HG03469 (cell line): ENCODE data around the gene ELMO1.

Source experiments
- ATAC-seq: cut with Tn5 transposase; IDR thresholded peaks from one replicate; pipeline ENCODE4 v1.9.1; 2021; ENCODE audit warnings: mild to moderate bottlenecking, moderate library complexity, moderate number of reproducible peaks; ENCODE audit not compliant: unreplicated experiment

ELMO1 gene

DNA sequence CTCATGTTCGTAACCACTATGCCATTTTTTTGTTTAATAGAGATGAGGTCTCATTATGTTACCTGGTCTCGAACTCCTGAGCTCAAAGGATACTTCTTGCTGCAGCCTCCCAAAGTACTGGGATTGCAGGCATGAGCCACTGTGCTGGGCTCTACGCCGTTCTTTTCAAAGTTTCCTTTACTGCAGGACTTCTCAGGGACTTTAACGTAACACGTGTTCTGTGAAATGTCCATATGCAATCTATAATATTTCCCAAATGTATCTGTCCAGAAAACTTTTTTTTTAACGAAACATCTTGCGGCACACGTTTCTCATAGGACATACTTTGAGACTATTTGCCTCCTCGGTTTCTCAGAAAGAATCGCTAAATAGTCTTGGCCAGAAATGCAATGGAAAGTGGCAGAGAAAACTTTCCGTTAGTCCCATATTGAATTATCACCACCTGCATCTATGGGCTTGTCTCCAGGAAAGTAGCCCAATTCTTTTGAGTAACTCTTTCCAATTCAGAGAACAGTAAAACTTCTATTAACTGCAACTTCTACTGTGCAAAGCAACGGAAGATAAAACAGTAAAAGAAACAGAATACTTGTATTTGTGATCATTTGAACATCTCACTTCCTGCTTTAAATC, 96.3 kb downstream of the ELMO1 start:
- ATAC-seq: no peak

DNA sequence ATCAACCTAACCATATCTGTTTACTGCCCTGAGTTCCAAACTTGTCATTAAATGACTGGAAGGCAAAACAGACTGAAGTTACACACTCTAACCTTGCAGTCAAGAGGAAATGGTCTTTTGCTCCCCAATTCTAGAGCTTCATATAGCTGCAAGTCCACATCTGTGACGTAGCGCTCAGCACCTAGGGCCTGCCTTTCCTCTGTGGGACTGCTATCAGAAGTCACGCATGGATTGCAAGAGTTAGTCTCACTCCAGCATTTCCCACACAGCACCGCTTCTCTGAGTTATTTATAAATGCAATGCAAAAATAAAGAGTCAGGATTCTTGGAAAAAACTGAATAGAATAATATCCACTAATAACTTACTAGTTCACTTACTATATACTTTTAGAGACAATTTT, 96.9 kb downstream of the ELMO1 start:
- no peak for ATAC-seq

DNA sequence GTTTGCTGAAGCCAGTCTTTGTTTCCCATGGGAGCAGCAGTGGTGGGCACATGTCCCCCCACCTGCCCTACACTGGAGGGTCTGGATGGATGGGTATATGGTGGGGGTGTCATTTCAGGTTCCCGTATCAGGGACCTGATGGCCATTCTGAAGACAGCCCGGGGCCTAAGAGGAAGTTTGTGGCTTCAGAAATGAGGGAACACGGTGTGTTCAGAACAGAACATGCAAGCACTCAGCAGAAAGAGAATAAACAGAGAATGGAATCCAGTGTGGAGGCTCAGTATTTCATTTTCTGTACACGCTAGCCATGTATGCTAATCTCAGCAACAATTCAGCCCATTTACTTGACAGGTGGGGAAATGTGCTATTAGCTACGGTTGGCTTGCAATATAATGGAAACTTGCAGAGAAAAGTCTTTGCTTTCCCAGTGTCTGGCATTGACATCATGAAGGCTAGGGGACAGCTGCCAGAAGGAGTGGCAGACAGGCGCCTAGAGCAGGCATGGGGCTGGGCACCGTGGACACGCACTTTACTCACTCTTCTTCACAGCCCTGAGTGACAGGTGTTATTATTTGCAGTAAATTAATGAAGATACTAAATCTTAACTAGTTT, 98.6 kb downstream of the ELMO1 start:
- ATAC-seq: peak; percentile 42

DNA sequence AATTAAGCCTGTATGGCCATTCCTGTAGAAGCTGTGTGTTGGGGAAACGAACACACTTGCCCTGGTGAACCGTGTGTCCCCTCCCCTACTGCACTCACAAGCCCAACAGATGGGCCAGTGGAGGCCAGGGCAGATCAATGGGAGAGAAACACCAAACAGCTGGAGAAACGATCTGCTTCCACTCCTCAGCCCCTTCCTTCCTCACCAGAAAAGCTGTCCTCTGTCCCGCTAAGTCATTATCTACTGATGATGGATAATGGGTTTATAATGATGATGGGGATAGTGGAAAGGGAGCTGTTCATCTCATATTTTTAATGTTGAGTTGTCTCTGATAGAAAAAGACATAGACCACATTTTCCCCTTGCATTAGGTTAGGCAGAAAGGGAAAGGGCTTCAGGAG, 99.7 kb downstream of the ELMO1 start:
- no peak for ATAC-seq

DNA sequence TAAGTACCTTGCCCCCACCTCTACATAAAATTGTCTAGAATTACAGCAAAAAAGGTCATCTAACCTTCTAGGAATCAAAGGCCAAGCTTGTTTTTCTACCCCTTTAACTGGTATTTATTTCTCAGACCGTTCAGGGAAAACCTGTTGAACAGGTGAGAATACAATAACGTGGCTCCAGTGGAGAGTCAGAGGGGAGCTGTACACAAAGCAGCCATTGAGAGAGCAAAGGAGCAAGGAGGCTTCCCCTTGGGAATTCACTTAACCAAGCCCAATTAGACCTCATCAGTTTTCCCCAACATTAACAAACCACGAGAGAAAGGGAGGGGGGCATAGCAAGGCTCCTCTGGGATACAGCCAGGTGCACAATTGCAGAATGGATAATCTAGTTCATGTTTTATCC, 101.9 kb downstream of the ELMO1 start:
- no peak for ATAC-seq

DNA sequence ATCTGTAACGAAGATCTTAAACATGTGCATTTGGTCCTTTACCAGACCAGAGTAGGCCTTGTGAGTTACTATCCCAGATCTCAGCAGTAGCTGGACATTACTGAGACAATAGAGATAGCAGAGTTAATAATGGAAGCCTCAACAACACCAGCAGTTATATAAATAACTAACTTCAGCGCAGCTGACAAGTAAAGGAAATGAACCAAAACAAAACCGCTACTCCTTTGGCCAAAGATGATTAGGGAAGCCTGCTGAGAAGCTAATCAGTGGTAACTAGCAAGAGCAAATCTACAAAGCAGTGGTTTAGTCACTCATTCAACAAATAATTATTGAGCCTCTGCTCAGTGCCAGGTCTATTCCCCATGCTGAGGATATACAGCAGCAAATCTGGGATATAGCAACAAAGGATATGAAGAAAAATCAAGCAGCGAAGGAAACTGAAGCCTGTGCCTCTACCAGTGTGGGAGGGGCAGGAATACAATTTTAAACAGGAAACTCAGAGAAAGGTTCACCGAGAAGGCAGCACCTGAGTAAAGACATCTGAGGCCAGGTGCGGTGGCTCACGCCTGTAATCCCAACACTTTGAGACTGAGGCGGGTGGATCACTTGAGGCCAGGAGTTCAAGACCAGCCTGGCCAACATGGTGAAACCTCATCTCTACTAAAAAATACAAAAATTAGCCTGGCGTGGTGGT, 103.6 kb downstream of the ELMO1 start:
- no peak for ATAC-seq

DNA sequence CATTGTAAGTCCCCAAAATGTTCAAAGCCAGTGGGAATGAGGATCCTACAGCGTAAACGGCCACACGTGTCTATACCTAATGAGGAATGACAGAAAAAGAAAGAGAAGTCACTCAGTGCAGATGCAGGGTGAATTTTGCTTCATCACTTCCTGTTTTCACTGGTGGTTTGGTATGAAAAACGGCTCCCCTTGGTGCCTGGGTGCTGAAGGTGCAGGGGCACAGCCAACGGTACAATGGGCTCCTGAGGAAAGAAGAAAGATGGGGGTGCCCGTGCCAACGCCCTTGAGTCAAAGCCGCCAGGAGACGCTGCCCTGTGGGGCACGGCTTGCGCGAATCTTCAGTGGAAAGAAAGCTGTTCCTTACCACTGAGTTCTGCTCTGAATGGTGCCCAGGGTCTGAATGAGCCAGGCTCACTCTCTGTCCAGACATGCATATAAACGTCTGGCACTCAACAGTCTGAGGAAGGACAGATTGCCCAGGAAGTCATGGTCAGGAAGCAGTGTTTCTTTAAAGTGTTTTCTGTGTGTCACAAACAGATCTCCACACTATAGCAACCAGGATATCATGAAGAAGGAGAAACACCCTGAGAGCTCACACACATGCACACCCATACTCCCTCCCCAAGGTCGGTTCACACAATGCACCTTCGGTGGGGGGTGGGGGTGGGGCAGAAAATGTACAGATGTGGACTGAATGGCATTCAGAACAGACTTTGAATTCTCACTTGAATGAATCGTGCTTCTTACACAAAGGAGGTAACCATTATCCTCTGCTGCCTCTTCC, 105.8 kb downstream of the ELMO1 start:
- peak; percentile 30 for ATAC-seq

DNA sequence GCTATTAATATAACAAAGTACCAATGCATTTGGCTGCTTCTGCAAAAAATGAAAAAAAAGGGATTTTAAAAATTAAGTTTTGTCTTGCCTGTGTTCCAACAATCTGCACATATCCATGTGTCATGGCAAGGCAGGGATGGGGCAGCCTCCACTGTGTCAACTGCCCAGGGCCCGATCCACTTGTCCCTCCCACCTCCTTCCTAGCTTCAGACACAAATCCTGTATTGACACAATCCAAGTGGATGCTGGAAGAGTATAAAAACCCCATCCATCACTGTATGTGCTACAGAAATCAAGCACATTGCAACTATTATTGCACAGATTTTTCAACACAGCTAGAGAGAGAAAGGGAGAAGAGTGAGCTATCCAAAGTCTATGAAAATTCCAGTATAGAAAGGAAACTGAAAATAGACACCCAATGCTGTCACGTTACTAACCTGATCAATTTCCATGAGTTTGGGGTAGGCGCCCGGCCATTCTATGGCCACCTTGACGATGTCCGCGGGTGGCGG, 106.4 kb downstream of the ELMO1 start:
- no peak for ATAC-seq

DNA sequence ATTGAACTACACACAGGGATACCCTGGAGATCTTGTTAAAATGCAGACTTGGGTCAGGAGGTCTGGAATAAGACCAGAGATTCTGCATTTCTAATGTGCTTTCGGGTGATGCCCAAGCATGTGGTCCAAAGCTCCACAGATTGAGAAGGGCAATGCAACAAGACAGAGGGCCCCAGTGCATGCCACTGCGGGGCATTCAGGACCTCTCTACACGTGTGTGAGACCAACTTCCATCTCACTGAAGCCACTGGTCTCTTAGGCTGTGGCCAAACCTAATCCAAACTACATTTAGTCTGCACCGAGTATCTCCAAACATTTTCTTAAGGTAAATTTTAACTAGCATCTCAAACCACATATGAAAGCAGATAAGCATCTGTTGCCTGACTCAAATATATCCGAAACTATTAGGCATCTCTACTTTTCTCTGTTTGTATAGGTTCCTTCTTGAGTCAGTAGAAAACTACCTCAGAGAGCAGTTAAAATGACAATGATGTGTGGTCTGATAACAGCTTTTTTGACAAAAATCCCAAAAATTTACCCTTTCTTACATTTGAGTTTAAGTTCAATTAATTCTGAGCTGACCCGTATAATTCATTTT, 107.5 kb downstream of the ELMO1 start:
- peak; percentile 34 for ATAC-seq

DNA sequence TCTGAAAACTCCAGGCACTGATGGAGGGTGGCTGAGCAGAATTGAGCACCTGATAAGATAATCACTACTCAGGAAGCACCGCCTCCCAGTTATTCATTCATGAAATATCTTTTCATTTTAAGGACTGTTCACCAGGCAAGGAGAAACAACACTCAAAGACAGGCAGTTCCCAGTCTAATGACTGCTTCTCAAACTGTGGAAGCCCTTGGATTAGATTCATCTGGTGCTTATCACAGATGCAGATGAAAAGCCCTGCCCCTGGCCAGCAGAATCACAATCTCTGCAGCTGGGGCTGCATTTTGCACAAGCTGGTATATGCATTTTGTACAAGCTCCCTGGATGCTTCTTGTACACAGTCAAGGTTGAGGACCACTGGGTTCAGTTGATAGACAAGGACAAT, 109.7 kb downstream of the ELMO1 start:
- no peak for ATAC-seq

DNA sequence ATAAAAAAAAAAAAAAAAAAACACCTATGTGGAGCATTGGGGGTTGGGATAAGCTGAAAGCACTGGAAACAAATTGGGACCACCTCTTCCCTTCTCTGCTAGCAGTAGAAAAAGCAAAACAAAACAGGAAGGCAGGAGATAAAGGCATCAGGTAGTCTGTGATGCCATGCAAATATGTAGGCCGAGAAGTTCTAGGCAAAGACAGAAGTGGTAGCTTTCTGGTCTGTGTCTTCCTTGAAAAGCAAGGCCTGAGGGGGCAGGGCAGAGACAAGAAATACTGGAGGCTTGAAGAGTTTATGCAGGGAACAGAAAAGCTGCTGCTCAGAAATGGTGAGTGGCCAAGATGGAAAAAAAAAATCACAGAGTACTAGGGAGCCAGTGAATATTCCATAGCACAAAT, 111.1 kb downstream of the ELMO1 start:
- ATAC-seq: no peak

DNA sequence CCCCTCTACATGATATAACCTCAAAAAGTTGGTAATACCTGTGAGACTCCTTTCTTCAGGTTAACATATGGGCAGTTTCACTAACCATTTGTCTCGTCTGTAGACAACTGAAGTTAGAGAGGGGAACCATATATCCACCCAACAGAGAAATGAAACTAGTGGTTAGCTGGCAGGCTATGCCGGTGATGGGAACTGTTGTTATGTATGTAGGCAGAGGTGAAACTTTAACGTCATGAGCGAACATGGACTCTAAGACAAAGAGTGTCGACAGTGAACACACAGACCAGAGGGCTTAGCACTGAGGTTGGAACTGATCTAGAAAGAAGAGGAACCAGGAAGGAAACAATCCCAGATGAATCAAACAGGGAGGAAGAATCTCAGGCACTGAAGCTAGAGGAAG, 112.4 kb downstream of the ELMO1 start:
- peak; percentile 92 for ATAC-seq

DNA sequence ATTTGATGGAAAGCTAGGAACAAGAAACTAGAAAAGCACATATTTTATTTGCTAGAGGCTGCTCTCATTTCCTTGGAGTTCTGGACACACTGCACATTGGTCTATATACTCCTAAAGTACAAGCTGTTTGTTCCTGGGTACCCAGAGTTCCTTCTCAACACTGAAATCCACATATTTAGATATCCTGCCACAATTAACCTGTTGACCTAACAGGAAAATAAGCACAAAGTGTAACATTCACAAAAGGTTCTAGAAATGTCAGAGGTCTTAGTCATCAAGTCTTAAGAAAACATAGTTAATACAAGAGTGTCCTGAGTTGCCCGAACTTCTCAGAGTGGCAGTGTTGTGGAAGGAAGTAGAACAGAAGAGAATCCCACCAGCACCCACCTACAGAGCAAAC, 115.6 kb downstream of the ELMO1 start:
- no peak for ATAC-seq

DNA sequence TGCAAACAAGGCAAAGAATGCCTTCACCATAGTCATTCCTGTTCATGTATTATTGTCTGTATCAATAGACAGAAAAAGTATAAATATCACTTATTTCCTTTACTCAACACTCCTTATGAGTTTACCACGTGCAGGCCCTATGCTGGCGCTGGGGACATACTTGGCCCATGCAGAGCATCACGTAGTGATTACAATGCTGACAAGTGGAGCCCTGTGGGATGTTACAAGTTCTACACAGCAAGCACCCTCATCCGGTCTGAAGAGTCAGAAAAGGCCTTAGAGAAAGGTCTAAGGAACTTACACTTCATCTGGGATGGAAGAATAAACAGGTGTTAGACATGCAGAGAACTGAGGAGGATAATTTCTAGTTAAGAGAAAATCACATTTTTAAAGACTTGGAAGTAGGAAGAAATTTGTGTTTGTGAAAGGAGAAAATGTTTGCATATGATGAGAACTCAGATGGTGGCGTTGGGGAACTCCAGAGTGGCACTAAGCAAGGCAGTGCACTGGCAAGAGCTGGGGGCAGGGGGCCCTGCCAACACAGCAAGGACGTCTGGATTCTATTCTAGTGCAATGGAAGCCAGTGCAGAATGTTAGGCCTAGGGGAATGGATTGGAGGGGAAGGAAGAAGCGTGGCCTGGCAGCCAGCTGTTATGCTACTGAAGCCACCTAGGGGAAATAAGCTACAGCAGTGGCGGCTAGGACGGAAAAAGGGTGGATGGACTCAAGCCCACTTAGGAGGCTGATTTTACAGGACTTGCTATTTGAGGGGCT, 116.2 kb downstream of the ELMO1 start:
- ATAC-seq: no peak

DNA sequence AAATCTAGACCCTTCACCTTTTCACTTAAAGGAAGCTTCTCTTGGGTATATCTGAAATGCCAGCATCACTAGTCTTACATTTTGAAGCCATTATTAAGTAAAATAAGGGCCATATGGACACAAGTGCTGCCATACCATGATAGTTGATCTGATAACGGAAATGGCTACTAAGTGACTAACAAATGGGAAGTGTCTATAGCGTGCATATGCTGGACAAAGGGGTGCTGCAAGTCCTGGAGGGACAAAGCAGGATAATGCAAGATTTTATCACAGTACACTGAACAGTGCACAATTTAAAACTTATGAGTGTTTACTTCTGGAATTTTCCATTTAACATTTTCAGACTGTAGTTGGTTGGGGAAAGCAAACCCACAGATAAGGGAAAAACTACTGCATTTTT, 117.9 kb downstream of the ELMO1 start:
- ATAC-seq: no peak

DNA sequence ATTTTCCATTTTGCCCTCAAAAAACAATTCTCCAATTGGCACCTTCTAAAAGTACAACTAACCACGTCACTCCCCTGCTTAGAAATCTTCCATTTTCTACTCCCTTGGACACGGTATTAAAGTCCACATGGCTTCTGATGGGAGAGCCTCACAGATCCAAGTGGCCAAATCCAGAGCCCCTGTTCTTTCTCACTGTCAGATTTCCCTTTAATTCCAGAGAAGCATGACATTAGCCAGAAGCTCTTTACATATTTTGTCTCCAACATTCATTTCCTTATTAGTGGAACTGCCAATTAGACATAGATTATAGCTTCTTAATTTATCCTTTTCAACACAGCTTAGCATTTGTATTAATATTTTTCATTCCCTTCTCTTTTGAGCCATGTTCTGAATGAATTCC, 118.7 kb downstream of the ELMO1 start:
- ATAC-seq: no peak

DNA sequence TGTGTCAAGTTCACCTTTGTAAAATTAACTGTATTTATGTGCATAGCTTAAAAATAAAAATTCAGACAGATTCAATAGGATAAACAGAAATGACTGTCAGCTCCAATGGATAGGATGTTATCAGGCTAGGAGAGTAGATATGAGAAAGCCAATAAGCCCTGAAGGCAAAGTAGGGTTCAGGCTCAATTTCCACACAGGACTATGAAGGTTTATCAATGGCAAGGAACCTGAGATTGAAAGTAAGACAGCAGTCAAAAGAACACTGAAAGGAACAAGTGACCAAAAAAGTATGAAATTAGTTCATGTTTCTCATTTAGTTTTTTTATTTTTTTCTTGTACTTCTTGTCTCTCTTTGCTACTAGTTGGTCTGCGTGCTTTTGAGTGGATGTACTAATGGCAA, 121.4 kb downstream of the ELMO1 start:
- ATAC-seq: no peak

DNA sequence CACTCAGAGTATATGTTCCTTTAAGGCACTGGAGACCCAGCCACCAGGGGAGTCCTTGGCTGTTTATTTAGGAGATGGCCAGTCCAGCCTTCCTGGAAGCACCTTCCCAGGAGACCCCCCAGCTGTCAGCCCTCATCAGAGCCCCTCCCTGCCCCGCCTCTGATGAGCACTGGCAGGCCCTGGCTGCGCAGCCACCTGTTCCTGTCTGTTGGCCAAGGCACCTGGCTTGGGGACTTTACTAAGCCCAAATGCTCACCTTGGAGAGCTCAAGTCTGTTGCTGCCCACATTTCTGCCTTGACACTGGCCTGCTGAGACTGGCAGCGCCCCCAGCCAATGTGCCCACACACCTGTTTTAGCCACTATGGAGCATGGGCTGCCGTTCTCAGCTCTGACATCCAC, 124.7 kb downstream of the ELMO1 start:
- no peak for ATAC-seq

DNA sequence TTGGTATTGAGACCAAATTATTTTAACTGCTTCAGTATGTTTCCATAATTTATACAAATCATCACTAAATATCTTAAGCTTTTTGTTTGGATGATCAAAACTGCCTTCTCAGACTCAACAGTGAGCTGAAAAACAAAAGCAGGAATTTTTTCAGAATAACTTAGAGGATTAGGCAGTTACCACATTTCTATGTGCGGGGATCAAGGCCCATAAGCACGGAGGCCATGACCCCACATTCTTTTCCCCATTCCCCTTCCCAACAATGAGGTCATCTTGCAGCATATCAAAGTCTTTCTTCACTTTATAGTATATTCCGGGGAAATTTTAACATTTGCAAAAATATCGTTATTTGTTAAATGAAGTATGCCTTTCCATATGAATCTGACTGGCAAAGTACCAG, 125.8 kb downstream of the ELMO1 start:
- ATAC-seq: no peak

DNA sequence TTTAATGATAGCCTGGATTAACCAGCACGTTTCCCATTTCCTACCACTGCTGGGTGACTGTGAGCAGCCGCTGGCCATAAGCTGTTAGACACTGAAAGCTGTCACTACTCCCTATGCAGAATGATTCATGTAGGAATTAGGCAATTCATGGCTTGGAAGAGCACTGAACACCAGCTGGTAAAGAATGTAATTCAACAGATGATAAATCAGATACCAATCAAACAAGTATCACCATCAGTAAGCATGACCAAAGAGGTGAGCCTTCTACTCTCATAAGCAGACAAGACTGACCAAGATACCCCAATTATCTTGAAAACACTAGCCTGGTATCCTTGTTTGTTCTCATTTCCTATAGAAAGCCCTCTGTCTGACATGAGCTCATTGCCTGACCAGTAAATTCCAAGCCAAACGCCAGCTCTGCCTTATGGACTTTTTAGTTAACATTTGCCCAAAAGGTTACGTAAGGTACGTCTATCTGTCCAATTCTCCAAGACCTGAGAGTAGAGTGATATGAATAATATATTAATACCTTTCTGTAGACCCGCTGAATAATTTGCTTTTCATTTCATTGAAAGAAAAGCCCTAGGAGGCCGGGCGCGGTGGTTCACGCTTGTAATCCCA, 127.7 kb downstream of the ELMO1 start:
- no peak for ATAC-seq
